ENCODE measurements around the gene MTERF1.
"Not testable (repeated sequence)": the region's sequence is repeated elsewhere in the genome, so short reads cannot be mapped to it uniquely, and the experiment has no call there.

The MTERF1 gene

DNA sequence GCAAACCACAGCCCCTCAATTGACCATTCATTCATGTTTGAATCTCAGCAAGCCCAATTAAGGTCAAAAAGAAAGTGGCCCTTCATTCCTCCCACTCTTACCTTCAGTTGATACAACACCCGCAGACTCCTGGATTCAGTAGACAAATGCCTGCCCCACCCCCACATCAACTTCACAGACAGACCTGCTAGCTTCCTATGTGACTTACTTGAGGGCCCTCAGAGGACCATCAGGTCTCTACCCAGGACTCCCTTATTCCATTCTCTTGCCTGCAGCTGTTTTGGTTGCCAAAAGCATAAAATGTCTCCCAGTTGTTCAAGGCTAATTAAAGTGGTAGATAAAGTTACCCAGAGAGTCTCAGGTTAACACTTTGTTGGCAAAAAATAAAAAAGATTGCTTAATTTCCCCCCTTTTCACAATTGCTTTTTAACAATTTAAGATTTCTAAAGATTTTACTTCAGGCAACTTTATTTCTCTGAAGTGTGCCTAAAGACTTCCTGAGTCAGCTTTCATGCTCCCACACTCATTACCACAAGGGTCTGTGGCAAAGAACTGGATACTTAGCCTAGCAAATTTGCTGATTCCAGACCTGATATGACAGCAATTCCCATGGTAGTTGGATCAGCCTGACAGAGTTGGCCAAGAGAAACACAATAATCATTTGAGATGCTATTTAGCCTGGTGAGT is 3.3 kb upstream of the MTERF1 start:
- no peak for DNase-seq

DNA sequence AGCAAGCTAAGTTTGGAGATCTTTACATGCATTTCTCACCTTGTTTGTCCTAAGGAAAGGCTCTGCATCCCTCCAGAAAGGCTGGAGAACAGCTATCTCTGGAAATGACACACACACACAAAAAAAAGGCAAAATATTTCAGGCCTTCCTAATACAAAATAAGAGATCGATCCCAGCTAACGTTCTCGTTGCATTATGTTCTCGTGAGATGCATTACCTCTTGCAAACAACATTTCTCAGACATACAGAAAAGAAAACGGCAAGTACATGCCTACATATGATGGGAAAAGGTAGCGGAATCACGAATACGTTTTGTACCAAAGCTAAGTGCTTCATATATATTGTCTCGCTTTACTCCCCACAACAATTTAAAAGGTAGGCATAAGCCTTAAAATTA is 488 bp downstream of the MTERF1 start:
- DNase-seq = no peak

DNA sequence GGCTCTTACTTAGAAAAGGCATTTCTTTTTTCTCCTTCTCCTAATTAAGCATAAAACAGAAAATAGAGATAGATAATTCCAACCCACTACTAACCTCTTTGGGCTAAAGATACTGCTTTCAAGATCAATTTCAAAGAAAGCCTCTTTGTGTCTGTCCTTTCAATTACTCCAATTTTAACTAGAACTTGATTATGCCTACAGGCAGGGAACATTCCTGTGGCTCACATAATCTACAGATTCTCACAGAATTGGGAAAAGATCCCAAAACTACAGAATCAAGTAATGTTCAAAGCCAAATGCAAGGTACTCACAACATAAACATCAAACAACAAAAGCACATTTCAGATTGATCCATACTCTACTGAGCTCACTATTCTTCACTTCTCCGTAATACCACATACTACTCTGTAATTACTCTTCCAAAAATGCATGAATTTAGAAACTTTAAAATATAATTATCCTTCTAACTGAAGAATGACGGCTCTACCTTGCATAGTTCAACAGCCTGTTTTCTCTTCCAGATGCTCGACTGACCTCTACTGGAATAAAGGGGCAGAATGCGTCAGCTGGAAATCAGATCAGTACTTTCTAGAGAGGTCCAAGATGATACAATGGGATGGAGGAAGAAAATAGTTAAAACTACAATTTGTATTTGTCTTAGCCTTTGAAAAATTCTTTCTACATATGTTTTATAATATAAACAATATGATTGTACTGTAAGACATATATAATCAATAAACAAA is 3.9 kb downstream of the MTERF1 start:
- no peak for DNase-seq

DNA sequence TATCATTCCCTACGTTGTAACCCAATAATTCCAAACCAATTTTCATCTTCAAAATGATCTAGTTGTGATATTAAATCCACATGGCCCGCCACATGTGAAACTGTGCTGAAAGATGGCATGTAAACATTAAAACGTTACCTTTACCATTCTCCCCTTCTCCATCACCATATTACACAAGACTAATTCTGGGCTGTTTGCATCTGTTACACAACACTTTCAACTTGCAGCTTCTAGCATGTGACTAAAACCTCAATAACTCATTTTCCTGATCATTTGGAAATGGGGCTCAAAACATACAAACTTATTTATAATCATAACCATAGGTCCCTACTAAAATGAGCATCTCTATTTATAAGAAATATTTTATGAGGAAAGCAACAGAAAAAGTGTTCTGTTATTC is 4.7 kb downstream of the MTERF1 start:
- no peak for DNase-seq

DNA sequence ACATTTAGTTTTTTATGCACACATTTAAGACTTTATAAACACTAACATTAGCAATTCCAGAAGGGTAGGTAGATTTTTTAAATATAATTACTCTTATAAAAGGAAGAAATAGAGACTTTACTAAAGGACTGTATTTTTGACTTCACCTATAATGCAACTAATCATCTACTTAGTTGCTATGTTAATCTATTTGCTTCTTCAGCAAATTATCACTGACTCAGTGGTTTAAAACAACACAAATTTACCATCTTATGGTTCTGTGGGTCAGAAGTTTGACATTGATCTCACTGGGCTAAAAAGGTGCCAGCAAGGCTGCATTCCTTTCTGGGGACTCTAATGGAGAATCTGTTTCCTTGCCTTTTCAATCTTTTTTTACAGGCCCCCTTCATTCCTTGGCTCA is 7.6 kb downstream of the MTERF1 start:
- DNase-seq = no peak

DNA sequence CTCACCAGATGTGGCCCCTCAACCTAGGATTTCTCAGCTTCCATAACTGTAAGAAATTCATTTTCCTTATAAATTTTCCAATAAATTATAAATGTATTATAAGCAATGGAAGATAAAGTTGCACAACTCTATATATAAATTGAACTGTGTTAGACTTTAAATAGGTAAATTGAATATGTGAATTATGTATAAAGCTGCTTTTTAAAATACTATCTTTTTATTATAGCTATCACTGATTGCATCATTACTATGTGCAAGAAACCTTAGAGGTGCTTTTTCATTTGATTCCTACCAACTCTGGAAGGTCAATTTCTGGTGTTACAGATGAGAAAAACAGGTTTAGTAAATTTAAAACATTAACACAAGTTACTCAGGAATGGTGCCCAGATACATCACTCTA is 8.4 kb downstream of the MTERF1 start:
- no peak for DNase-seq

DNA sequence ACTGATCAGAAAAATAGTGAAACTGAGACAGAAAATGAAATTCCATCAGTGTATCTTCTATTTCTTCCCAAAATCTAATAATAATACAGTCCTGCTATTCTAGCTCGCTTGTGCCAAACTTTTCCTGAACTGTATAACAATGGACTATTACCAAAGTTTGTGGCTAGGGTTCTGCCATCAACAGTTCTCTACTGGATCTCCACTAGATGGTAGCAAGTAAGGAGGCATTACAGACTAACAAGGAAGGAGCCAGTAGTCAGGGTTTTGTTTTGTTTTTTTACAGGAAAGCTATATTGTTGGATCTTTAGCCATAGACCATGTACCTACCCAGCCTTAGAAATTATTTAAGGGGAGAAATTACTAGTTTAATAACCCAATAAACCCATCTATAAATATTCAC is 10.8 kb downstream of the MTERF1 start:
- no peak for DNase-seq

DNA sequence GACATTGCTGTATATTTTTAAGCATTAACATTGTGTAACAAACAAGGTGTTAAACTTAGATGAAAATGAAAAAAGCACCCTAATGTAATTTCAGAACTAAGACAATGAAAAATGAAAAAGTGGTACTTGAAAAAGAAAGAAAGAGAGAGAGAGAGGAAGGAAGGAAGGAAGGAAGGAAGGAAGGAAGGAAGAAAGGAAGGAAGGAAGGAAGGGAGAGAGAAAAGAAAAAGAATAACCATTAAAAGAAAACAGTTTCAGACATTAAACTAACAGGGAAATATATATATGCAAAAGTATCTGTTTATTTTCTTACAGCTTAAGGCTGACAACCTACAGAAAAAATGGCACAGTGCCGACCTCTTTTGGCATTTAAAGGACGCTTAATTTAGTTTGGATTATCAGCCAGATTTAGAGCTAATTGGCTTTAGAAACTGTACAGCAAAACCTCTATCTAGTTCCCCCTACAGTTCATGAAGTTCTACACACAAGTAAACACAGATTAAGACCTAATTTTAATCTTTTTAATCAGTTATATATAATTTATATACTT is 13.8 kb downstream of the MTERF1 start:
- DNase-seq = no peak

DNA sequence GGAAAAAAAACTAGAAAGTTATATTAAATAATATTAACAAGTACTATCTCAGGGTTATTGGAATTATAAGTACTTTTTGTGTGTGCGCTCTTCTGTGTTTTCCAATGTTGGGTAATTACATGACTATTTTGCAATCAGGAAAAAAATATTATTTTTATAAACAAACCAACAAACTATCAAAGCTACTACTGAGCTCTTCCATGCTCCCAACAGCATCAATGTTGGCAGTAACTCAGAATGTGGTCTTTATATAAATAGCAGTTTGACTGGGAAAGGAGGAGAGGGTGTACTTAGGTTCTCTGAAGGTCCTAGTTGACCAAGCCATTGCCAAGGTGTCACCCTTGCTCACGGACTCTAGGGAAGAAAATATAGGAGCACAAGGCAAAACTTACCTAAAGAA is 15.0 kb downstream of the MTERF1 start:
- no peak for DNase-seq

DNA sequence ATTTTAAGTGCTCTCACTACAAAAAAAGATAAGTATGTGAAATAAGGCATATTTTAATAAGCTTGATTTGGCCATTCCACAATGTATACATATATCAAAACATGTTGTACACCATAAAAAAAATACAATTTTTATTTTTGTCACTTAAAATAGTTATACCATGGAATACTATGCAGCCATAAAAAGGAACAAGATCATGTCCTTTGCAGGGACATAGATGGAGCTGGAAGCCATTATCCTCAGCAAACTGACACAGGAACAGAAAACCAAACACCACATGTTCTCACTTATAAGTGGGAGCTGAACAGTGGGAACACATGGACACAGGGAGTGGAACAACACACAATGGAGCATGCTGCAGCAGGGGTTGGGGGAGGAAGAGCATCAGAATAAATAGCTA is 15.9 kb downstream of the MTERF1 start:
- DNase-seq = not testable (repeated sequence)

DNA sequence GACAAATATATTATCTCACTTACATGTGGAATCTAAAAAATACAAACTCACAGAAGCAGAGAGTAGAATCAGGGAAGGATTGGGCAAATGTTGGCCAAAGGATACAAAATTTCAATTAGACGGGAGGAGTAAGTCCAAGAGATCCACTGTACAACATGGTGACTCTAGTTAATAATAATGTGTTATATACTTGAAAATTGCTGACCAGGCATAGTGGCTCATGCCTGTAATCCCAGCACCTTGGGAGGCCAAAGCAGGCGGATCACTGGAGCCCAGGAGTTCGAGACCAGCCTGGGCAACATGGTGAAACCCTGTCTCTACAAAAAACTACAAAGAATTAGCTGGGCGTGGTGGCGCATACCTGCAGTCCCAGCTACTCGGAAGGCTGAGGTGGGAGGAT is 16.4 kb downstream of the MTERF1 start:
- DNase-seq = no peak

DNA sequence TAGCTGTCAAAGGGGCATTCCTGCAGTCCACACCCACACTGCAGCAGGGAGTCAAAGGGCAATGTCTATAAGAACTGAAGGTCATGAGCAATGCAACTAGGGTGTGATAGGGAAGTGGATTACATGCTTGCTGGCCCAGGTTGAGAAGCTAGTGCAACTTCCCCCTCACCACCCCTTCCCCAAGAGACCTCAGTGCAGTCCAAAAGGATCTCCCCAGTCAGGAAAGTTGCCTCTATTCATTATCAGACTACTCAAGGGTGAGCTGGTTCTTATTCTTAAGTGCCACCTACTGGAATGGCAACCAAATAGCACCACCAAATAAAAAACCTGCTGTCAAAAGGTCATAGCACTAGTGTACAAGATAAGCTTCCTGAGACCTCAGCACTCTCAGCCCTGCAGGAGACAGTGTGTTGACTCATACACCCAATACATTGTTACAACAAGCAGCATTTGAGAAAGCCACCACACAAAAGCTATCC is 28.2 kb downstream of the MTERF1 start:
- DNase-seq = no peak

DNA sequence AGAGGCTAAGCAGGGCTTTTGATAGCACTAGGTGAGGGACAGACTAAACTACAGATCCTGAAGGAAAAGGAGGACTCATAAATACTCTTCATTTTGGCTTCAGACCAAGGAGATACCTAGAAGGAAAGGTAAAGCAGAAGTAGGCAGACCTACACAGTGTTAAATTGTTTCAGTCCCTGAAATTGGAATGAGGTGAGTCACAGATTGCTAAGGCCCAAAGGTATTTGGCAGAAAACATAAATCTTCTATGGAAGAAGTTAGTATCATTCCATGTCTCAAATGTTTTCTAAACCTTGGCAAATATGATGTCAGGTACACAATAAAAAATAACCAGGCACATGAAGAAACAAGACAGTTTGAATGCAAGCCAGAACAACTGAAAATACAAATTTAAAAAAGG is 30.0 kb downstream of the MTERF1 start:
- no peak for DNase-seq

DNA sequence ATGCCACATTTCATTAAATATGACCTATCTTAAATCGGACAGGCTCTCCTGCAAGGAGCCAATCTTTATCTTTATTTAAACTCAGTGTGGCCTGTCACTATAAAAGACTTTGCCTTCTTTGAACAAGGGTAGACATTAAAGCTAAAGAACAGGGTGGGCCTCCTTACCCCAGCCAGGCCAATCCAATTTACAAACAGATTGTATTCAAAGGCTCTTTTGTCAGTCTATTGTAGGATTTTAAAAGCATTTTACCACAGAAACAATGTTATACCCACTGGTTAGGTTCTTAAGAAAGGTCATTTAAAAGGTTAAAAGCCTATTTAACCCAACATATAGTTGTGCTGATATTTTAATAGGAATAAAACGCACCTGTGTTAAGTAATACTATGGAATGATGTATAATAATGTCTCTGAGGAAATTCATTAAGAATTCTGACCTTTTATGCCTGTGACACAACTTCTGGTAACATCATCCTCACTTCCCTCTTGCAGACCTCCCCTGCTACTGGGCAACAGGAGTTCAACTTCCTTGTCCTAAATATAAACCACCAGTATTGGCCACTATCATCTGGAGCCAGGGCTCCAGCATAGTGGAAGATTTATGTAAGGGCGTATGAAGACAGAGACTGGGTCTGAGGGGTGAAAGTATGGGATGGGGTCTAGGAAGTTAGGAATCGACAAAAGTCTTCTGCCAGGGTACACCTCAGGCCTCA is 32.5 kb downstream of the MTERF1 start:
- no peak for DNase-seq

DNA sequence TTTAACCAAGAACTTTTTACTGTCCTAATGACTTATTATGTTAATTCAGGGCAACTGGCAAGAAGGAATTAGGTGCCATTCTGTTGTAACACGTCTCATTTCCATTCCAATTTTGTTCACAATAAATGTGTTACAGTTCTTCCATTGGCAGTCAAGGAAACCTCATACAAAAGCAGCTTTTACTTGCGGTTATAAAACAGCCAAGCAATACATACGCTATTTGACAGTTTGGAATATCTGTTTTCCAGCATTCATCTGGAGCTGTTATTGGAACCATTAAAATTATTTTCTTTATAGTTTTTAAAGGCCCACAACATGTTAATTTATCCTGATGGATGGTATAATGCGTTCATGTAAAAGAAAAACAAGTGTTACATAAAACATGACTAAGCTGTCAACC is 33.3 kb downstream of the MTERF1 start:
- no peak for DNase-seq

DNA sequence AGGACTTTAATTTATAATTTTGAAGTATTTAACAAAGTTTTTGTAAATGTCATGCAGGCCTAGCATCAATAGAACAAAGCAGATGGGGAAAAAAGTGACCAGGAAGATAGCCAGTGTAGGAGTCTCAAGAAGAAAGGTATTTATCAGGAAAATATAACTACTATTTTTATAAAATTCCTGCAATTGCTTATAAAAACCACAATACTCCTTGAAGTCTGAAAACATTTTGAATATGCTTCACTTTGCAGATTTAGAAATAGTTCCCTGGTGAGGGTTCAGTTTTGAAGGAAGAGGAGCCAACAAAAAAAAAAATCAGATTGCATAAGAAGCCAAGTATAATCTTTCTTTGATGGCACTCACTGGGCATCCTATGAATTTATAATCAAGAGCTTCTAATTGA is 34.1 kb downstream of the MTERF1 start:
- DNase-seq = no peak

DNA sequence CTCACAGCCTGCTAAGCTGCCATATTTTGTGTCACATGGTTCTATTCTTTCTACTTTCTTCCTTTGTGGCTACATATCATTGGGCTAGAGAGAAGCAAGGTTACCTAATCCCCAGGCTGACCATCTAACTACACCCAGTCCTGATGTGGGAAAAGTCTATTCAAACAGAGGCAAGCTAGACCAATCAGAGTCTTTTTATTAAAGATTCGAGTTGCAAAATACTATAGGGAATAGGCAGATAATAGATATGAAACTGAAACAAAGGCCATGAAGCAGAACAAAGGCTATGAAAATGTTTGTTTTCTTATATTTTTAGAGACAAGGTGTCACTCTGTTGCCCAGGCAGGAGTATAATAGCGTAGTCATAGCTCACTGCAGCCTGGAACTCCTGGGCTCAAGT is 36.7 kb downstream of the MTERF1 start:
- DNase-seq = no peak

DNA sequence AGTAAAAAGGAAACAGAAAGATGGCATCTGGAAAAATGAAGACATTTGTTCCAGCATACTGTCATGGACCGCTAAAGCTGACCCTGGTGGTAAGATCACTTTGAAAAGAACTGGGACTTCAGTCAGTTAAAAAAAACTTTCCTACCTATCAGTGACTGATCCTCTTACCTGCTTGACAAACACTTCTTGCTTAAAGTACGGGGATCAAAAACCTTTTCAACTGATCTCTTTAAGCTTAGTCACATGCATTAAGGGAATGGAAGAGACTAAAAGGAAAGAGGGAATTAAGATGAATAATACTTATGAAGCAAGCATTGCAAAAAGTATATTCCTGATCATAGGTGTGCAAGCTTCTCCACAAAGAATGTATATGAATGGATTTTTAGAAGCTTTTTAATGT is 42.1 kb downstream of the MTERF1 start:
- DNase-seq = no peak

DNA sequence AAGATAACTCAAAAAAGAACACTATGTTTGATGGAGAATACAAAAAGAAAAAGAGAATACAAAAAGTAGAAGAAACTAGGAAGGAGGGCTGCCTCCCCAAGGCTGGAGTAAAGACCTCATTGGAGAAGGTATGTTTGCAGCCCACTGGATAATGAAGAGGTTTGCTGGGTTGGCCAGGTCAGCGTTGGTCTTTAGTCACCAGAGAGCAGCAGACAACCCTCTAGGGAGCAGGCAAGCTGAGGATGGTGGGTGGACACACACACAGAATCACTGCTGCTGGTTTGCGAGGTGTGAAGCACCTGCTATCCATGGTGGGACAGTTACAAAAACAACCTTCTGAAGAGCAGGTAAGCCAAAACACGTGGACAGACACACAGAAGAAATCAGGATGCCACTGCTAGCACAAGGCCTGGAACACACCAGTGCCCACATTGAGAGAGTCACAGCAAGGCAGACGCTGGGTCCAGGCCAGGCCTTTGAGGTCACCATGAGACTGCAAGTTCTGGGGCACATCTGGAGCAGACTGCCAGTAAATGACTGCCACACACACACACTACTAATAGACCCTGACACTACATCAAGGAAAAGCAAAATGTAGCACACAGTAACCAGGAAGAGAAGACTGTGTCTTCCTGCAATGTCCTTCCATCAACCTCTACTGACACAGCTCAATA is 43.0 kb downstream of the MTERF1 start:
- no peak for DNase-seq

DNA sequence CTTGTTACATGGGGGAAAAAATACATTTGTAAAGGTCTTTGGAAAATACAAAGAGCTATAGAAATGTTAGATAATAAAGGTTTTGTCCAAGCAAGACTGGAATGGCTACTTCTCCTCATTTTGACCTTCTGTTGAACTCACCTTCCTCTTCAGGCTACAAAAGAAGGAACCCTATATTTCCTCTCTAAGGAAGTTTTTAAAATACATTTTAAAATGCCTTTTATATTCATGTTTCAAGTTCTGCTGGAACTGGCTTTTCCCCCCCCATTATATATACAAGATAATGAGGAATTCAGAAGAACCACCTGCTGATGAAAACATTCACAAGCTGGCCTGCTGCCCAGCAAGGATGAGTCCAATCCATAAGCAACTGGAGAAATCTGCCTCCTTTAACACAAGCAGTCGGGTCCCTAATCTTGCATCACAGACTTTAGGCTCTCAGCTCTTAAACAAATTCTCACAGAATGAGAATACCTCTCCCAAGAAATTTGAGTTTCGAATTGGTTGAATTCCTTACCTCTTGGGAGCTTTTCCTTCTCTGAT is 44.6 kb downstream of the MTERF1 start:
- DNase-seq = no peak

DNA sequence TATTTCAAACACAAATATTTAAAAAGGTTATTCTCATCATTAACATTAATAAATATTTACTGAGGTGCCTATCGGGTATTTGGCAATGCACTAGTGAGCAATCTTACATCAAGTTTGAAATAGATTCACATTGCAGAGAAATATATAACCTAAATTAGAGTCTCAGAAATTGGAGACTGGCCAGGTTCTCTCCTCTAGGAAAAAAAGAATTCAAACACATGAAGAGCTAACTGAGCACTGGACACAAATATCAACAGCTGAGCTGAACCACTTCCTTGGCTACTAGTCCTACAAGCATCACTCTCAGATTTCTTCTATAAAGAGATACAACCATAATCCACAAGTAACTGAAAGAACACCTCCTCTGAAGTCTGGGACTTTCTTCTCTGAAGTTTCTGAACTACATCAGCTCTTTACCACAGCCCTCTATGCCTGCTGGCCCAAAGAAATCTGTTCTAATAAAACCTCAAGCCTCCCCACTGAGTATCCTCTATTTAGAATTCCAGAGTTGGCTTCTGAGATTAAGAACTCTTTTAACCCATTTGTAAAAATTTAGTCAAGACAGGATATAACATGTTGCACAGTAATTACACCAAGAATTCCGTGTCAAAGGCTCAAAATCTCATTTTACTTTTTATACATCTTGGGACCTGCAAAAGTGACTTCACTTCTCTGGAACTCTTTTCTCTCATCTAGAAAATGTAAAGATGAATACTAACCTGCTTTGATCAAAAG is 45.2 kb downstream of the MTERF1 start:
- no peak for DNase-seq

DNA sequence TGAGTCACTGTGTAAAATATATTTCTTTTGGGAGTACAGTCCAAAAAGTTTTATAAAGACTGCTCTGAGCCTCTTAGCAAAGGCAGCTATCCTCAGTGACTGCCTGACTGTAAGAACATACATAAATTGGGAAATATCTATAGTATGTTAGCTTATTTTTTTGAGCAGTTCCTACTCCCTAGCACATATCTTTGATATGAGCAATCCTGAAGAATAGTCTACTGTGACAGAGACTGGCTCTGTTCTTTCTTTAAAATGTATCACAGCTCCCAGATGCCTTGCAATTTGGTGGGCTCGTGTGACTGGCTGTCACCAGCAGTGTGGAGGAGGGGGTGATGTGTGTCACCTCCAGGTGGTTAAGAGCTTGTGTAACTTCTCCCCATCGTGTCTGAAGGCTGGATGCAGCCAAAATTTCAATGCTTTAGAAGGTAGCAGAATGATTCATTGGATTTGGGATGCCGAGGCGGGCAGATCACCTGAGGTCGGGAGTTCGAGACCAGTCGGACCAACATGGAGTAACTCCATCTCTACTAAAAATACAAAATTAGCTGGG is 47.9 kb downstream of the MTERF1 start:
- no peak for DNase-seq

Data from stimulated activated naive CD4-positive, alpha-beta T cell (primary cell).